HG03139 (cell line): Measurements from ENCODE around the gene TOMM20.

ENCODE experiments used
- ATAC-seq: cut with Tn5 transposase; IDR thresholded peaks from one replicate; pipeline ENCODE4 v1.9.1; 2021; ENCODE audit not compliant: unreplicated experiment

The TOMM20 gene

GRCh38 chr1:235136111-235136510 lies 7.5 kb upstream of the TOMM20 start:
- no peak for ATAC-seq

GRCh38 chr1:235134171-235134570 lies 5.5 kb upstream of the TOMM20 start:
- no peak for ATAC-seq

GRCh38 chr1:235133086-235133485 lies 4.4 kb upstream of the TOMM20 start:
- ATAC-seq = no peak

GRCh38 chr1:235131961-235132360 lies 3.3 kb upstream of the TOMM20 start:
- no peak for ATAC-seq

GRCh38 chr1:235130766-235131270 lies 2.2 kb upstream of the TOMM20 start:
- no peak for ATAC-seq

GRCh38 chr1:235129774-235130570 lies 1.3 kb upstream of the TOMM20 start:
- no peak for ATAC-seq

- ATAC-seq = no peak
These were observed 743 bp downstream of the TOMM20 start for GRCh38 chr1:235127732-235128455.

- ATAC-seq = no peak
These were observed 1.4 kb downstream of the TOMM20 start for GRCh38 chr1:235127203-235127602.

GRCh38 chr1:235124665-235125064 lies 4.0 kb downstream of the TOMM20 start:
- no peak for ATAC-seq

GRCh38 chr1:235124111-235124510 lies 4.5 kb downstream of the TOMM20 start:
- ATAC-seq = no peak

- no peak for ATAC-seq
These were observed 6.3 kb downstream of the TOMM20 start for GRCh38 chr1:235122348-235122747.

GRCh38 chr1:235113183-235113917 lies 15.3 kb downstream of the TOMM20 start:
- ATAC-seq = no peak

GRCh38 chr1:235112297-235113182 lies 16.1 kb downstream of the TOMM20 start:
- ATAC-seq = no peak

- no peak for ATAC-seq
These were observed 17.5 kb downstream of the TOMM20 start for GRCh38 chr1:235111107-235111506.

GRCh38 chr1:235108876-235109275 lies 19.8 kb downstream of the TOMM20 start:
- no peak for ATAC-seq

GRCh38 chr1:235108185-235108593 lies 20.4 kb downstream of the TOMM20 start:
- ATAC-seq = no peak

- no peak for ATAC-seq
These were observed 21.1 kb downstream of the TOMM20 start for GRCh38 chr1:235107368-235108184.

- ATAC-seq = no peak
These were observed 22.2 kb downstream of the TOMM20 start for GRCh38 chr1:235106457-235106856.
